Measurements from ENCODE around the gene PTPN2. TPM values are rescaled to one million over a fixed set of nuclear protein-coding genes. Genes with fewer than 3 reads are reported as not detected.
"Not testable (repeated sequence)": the region's sequence is repeated elsewhere in the genome, so short reads cannot be mapped to it uniquely, and the experiment has no call there.

Gene PTPN2
- total and polyA plus RNA-seq, 2 donors = 27.0 to 36.9 TPM

- Histone ChIP-seq H3K4me1 (ENCODE audit: insufficient read depth) (no peaks in the 10 kb centered on the region), H3K36me3 (ENCODE audit: insufficient read depth) (no peaks in the 10 kb centered on the region), H3K4me3 (ENCODE audit: low read depth, low read length) (no peak overlapping the region), H3K27ac (ENCODE audit: low read depth) (no peak overlapping the region)
- no peak for DNase-seq (ENCODE audit: extremely low spot score)
- 82% methylated on average over 54 of the region's 54 CpGs for WGBS
Measured at GRCh38 chr18:12776821-12777471, 107.1 kb downstream of the PTPN2 start.

DNA sequence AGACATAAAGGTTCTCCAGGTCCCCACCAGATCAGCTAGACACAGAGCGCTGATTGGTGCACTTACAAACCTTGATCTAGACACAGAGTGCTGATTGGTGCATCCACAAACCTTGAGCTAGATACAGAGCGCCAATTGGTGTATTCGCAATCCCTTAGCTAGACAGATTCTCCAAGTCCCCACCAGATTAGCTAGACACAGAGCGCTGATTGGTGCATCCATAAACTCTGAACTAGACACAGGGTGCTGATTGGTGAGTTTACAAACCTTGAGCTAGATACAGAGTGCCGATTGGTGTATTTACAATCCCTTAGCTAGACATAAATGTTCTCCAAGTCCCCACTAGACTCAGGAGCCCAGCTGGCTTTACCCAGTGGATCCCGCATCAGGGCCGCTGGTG, 107.6 kb downstream of the PTPN2 start:
- H3K4me1 ChIP-seq (ENCODE audit: insufficient read depth); H3K27ac ChIP-seq (ENCODE audit: low read depth); H3K36me3 ChIP-seq (ENCODE audit: insufficient read depth); DNase-seq (ENCODE audit: extremely low spot score); H3K4me3 ChIP-seq (ENCODE audit: low read depth, low read length): not testable (repeated sequence)
- 94% methylated on average over 7 of the region's 7 CpGs for WGBS

- H3K4me1 ChIP-seq (ENCODE audit: insufficient read depth) = no peaks in the 10 kb centered on the region
- no peak overlapping the region for H3K27ac ChIP-seq (ENCODE audit: low read depth)
- no peak overlapping the region for H3K4me3 ChIP-seq (ENCODE audit: low read depth, low read length)
- no peak for DNase-seq (ENCODE audit: extremely low spot score)
- no peaks in the 10 kb centered on the region for H3K36me3 ChIP-seq (ENCODE audit: insufficient read depth)
- whole genome bisulfite sequencing = 85% methylated on average over 9 of the region's 9 CpGs
Measured at GRCh38 chr18:12774982-12775381, 109.1 kb downstream of the PTPN2 start.

DNA sequence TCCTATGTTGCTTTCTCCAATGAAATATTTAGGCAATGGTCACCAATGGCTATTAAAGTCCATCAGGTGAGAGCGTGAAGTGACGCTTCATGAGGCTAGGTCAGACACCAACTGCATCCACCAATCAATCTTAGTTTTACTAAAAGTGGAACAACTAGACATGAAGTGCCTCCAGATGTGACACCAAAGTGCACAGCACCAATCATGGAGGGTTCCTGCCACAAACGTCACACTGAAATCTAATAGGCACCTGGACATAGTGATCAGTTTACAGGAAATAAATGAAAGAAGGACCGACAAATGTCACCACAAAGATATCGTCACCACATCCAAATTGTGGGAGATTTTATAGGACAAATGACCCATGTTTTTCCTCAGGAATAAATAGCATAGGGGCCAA, 110.7 kb downstream of the PTPN2 start:
- Histone ChIP-seq H3K27ac (ENCODE audit: low read depth) (no peak overlapping the region), H3K36me3 (ENCODE audit: insufficient read depth) (no peaks in the 10 kb centered on the region), H3K4me1 (ENCODE audit: insufficient read depth) (no peaks in the 10 kb centered on the region), H3K4me3 (ENCODE audit: low read depth, low read length) (no peak overlapping the region)
- no peak for DNase-seq (ENCODE audit: extremely low spot score)
- 88% methylated on average over 5 of the region's 5 CpGs for WGBS

GRCh38 chr18:12772111-12772510, 111.9 kb downstream of the PTPN2 start:
- no peak for DNase-seq (ENCODE audit: extremely low spot score)
- Histone ChIP-seq H3K4me3 (ENCODE audit: low read depth, low read length) (no peak overlapping the region), H3K36me3 (ENCODE audit: insufficient read depth) (no peaks in the 10 kb centered on the region), H3K27ac (ENCODE audit: low read depth) (no peak overlapping the region), H3K4me1 (ENCODE audit: insufficient read depth) (no peaks in the 10 kb centered on the region)
- WGBS = 81% methylated on average over 6 of the region's 6 CpGs

DNA sequence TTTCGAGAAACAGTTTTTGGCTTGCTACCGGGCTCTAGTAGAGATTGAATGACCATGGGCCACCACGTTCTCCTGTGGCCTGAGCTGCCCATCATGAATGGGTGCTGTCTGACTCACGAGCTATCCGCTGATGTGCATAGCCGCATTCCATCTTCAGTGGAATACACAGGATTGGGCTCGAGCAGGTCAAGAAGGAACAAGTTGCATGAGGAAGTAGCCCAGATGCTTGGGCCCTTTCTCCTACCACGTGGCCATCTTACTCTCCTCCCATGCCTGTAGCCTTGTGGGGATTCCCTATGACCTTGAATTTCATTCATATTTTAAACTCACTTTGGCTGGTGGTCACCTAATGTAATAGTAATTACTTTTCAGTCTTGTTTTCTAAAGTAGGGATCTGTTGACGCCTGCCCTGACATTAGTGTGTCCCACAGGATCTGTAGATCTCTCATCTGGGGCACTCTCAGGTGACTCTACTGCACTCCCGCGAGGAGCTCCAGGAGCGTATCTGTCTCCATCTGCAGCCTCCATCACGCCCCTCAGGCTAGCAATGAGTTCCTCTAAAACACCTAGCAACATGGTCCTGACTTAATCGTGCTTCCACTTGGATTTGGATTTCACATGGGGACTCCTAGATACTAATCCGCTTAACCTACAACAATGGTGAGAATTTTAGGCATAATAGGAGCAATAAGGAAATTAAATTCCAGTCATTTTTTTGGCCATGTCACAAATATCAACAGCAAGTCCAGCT, 113.4 kb downstream of the PTPN2 start:
- Histone ChIP-seq H3K4me3 (ENCODE audit: low read depth, low read length) (no peak overlapping the region), H3K36me3 (ENCODE audit: insufficient read depth) (no peaks in the 10 kb centered on the region), H3K27ac (ENCODE audit: low read depth) (no peak overlapping the region), H3K4me1 (ENCODE audit: insufficient read depth) (no peaks in the 10 kb centered on the region)
- 84% methylated on average over 15 of the region's 15 CpGs for WGBS
- no peak for DNase-seq (ENCODE audit: extremely low spot score)

DNA sequence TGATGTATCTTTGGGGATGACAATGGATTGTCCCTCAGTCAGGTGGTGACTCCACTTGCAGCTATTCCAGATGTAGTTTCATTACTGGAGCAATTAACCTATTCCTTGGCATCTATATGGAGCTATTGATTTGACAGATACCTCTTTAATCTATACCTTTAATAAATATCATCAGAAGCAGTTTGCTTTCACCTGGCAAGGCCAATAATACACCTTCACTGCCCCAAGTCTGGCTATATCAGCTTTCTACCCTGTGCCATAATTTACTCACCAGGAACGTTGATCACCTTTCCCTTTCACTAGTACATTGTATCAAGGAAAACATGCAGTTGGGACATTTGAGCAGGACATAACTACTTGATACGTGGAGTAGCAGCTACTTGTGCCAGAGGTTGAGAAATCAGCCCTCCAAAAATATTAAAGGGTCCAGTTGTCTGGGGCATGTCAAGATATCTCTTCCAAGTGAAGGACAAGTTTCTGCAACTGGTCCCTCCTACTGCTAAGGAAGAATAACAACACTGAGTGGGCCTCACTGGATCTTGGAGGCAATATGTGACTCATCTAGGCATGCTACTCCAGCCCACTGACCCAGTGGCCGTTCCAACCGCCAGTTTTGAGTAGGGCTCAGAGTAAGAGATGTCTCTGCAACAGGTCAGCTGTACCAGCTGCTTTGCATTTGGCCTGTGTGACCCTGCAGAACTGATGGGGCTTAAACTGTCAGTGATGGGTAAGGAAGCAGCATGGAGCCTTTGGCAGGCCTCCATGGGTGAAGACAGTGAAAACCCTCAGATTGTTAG, 114.2 kb downstream of the PTPN2 start:
- 76% methylated on average over 4 of the region's 4 CpGs for WGBS
- Histone ChIP-seq H3K27ac (ENCODE audit: low read depth) (no peak overlapping the region), H3K4me3 (ENCODE audit: low read depth, low read length) (no peak overlapping the region), H3K4me1 (ENCODE audit: insufficient read depth) (no peaks in the 10 kb centered on the region), H3K36me3 (ENCODE audit: insufficient read depth) (no peaks in the 10 kb centered on the region)
- no peak for DNase-seq (ENCODE audit: extremely low spot score)

DNA sequence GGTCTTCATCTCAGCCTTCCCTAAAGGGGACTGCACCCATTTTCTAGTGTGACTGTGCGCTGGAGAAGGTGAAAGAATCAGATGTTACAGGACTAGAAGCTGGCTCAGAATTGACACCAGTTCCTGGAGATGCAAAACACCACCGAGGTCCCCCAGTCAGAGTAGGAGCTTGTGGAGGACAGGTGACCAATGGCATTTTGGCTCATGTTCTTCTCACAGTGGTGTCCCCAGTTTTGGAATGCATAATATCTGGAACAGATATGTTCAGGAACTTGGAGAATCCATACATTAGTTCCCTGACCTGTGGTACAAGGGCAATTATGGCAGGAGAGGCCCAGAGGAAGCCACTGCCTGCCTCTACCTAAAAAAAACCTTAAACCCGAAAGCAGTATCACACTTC, 114.9 kb downstream of the PTPN2 start:
- DNase-seq (ENCODE audit: extremely low spot score) = no peak
- H3K36me3 ChIP-seq (ENCODE audit: insufficient read depth) = no peaks in the 10 kb centered on the region
- H3K27ac ChIP-seq (ENCODE audit: low read depth) = no peak overlapping the region
- no peak overlapping the region for H3K4me3 ChIP-seq (ENCODE audit: low read depth, low read length)
- 93% methylated on average over 3 of the region's 3 CpGs for WGBS
- no peaks in the 10 kb centered on the region for H3K4me1 ChIP-seq (ENCODE audit: insufficient read depth)

- Histone ChIP-seq H3K27ac (ENCODE audit: low read depth) (no peak overlapping the region), H3K36me3 (ENCODE audit: insufficient read depth) (no peaks in the 10 kb centered on the region), H3K4me1 (ENCODE audit: insufficient read depth) (no peaks in the 10 kb centered on the region), H3K4me3 (ENCODE audit: low read depth, low read length) (no peak overlapping the region)
- 78% methylated on average over 3 of the region's 3 CpGs for WGBS
- DNase-seq (ENCODE audit: extremely low spot score) = no peak
Measured at GRCh38 chr18:12768625-12769024, 115.4 kb downstream of the PTPN2 start.

DNA sequence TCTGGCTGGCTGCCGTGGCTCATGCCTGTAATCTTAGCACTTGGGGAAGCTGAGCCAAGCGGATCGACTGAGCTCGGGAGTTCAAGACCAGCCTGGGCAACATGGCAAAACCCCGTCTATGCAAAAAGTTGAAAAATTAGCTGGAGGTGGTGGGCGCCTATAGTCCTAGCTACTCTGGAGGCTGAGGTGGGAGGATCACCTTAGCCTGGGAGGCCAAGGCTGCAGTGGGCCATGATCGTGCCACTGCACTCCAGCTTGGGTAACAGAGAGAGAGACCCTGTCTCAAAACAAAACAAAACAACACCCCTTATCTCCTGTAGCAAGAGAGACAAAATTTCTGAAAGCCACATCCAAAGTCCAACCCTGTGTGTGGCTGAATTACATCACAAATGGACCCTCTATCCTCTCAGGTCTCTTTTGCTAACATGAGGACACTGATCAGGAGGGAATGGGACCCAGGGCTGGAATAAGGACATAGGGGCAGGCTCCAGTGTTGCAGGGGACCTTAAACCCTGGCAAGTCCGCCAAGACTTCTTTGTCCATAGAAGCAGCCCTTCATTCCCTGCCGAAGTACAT, 116.4 kb downstream of the PTPN2 start:
- 95% methylated on average over 9 of the region's 9 CpGs for WGBS
- H3K27ac ChIP-seq (ENCODE audit: low read depth) = no peak overlapping the region
- no peak for DNase-seq (ENCODE audit: extremely low spot score)
- H3K4me1 ChIP-seq (ENCODE audit: insufficient read depth) = no peaks in the 10 kb centered on the region
- no peak overlapping the region for H3K4me3 ChIP-seq (ENCODE audit: low read depth, low read length)
- no peaks in the 10 kb centered on the region for H3K36me3 ChIP-seq (ENCODE audit: insufficient read depth)

DNA sequence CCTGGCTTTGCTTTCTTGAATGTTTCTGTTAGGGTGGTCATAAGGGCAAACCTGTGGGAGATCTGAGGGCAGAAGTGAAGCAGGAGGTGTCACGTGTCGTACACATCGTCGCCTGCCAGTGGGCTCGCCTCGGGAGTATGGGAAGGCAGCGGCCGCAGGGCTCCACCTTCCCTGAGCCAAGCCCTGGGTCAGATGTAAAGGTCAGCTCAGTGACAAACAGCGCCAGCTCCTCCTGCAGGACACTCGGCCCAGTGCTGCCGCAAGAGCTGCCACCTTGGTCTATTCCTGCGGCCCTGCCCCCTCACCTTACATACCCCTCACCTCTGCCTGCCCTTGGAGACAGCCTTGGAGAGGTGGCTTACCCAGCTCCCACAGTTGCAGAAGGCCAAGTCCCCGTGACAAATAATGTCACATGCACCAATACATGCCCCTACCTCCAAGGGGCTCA, 117.0 kb downstream of the PTPN2 start:
- no peak overlapping the region for H3K27ac ChIP-seq (ENCODE audit: low read depth)

DNA sequence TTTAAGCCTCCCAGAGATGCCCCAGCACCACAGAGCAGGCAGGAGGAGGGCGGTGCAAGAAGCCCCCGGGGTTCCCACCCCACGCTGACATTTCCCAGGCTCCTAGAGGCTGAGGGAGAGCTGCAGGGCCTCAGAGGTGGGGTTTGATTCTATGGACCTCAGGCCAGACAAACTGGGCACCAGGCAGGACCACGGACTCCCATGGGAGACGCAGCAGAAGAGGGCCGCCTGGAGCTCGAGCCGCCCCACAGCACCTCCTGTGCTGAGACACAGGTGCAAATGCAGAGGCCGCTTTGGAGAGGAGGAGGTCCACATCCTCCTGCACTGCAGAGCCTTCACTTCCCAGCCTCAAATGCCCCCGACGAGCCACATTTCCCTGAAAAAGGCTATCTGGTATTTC, 118.5 kb downstream of the PTPN2 start:
- Histone ChIP-seq H3K27ac (ENCODE audit: low read depth) (no peak overlapping the region), H3K36me3 (ENCODE audit: insufficient read depth) (no peaks in the 10 kb centered on the region), H3K4me1 (ENCODE audit: insufficient read depth) (no peaks in the 10 kb centered on the region), H3K4me3 (ENCODE audit: low read depth, low read length) (no peak overlapping the region)
- DNase-seq (ENCODE audit: extremely low spot score) = no peak
- WGBS = 88% methylated on average over 11 of the region's 11 CpGs

More for the DNA sequence above, 117.0 kb downstream of the PTPN2 start:
- 47% methylated on average over 13 of the region's 13 CpGs for WGBS
- Histone ChIP-seq H3K4me3 (ENCODE audit: low read depth, low read length) (no peak overlapping the region), H3K36me3 (ENCODE audit: insufficient read depth) (no peaks in the 10 kb centered on the region), H3K4me1 (ENCODE audit: insufficient read depth) (no peaks in the 10 kb centered on the region)
- no peak for DNase-seq (ENCODE audit: extremely low spot score)

DNA sequence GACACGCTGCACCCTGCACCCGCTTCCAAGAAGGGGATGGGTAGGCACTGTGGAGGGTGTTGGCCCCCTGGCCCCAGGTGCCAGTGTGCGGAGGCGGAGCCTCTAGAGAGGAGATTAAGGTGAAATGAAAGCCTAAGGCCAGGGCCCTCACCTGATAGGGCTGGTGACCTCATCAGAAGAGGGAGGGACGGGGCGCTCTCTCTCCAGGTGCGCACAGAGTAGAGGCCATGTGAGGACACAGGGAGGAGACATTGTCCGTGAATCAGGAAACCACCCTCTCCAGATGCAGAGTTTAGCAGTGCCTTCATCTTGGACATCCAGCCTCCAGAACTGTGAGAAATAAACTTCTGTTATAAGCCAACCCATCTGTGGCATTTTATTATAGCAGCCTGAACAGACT, 118.9 kb downstream of the PTPN2 start:
- Histone ChIP-seq H3K4me3 (ENCODE audit: low read depth, low read length) (no peak overlapping the region), H3K4me1 (ENCODE audit: insufficient read depth) (no peaks in the 10 kb centered on the region), H3K36me3 (ENCODE audit: insufficient read depth) (no peaks in the 10 kb centered on the region), H3K27ac (ENCODE audit: low read depth) (no peak overlapping the region)
- no peak for DNase-seq (ENCODE audit: extremely low spot score)
- 75% methylated on average over 8 of the region's 8 CpGs for WGBS
